GM23338 (cell line): ENCODE measurements around the gene RFX2. TPM values are rescaled to one million over a fixed set of nuclear protein-coding genes. Genes with fewer than 3 reads are reported as not detected.
A peak's percentile ranks its signal among the peaks of the same experiment; 100 is the strongest.

Experiments
- ATAC-seq: fragments of 200-7000 bp; cut with Tn5 transposase; 3 replicates; pipeline ENCODE4 v1.9.1; 2020
- DNase-seq: peaks from one replicate; pipeline ENCODE4 v3.0.0-alpha.2; 2015; ENCODE audit warnings: low spot score
- H2AFZ ChIP-seq: fragments of 200-600 bp; sonication (generic); 2 replicates; pipeline ENCODE4 v1.8.0; 2016; ENCODE audit warnings: antibody characterized with exemption, mild to moderate bottlenecking, moderate library complexity
- H3F3A ChIP-seq: fragments of 200-600 bp; sonication (generic); replicated peaks from 2 replicates; pipeline ENCODE4 v1.8.0; 2017; ENCODE audit warnings: antibody characterized with exemption, mixed run types, low read depth
- H3K27ac ChIP-seq: fragments of 200-600 bp; sonication (generic); 2 replicates; pipeline ENCODE4 v1.6.1; 2016; ENCODE audit warnings: low read depth
- H3K27me3 ChIP-seq: fragments of 200-600 bp; sonication (generic); 2 replicates; pipeline ENCODE4 v1.8.0; 2016; ENCODE audit warnings: mild to moderate bottlenecking, mixed run types, moderate library complexity; ENCODE audit not compliant: insufficient read depth
- H3K36me3 ChIP-seq: fragments of 200-600 bp; sonication (generic); 2 replicates; pipeline ENCODE4 v1.8.0; 2016; ENCODE audit warnings: mild to moderate bottlenecking; ENCODE audit not compliant: insufficient read depth
- H3K4me1 ChIP-seq: fragments of 200-600 bp; sonication (generic); 2 replicates; pipeline ENCODE4 v1.8.0; 2016; ENCODE audit warnings: mild to moderate bottlenecking, moderate library complexity; ENCODE audit not compliant: insufficient read depth
- H3K4me2 ChIP-seq: fragments of 200-600 bp; sonication (generic); 2 replicates; pipeline ENCODE4 v1.7.1; 2017; ENCODE audit warnings: mixed run types
- H3K4me3 ChIP-seq: fragments of 200-600 bp; sonication (generic); 2 replicates; pipeline ENCODE4 v1.6.1; 2016; ENCODE audit warnings: mixed run types
- H3K79me2 ChIP-seq: fragments of 200-600 bp; sonication (generic); replicated peaks from 2 replicates; pipeline ENCODE4 v1.8.0; 2017; ENCODE audit warnings: mild to moderate bottlenecking; ENCODE audit not compliant: insufficient read depth
- H3K9me2 ChIP-seq: fragments of 200-600 bp; sonication (generic); 2 replicates; pipeline ENCODE4 v1.8.0; 2017; ENCODE audit not compliant: insufficient read depth
- H4K20me1 ChIP-seq: fragments of 200-600 bp; sonication (generic); replicated peaks from 2 replicates; pipeline ENCODE4 v1.8.0; 2017; ENCODE audit warnings: mild to moderate bottlenecking; ENCODE audit not compliant: insufficient read depth
- H3K27ac Mint-ChIP-seq: 2 replicates; pipeline ENCODE4 v1.8.0; 2020; ENCODE audit warnings: inconsistent platforms, mild to moderate bottlenecking, moderate library complexity, mixed read lengths
- H3K27me3 Mint-ChIP-seq: 3 replicates; pipeline ENCODE4 v1.8.0; 2022; ENCODE audit warnings: low read depth, mild to moderate bottlenecking, moderate library complexity, mixed read lengths, inconsistent platforms; ENCODE audit not compliant: insufficient read depth, poor library complexity
- H3K36me3 Mint-ChIP-seq: 3 replicates; pipeline ENCODE4 v1.8.0; 2021; ENCODE audit warnings: low read depth, mild to moderate bottlenecking, inconsistent platforms, moderate library complexity, mixed read lengths
- H3K4me1 Mint-ChIP-seq: 3 replicates; pipeline ENCODE4 v1.8.0; 2020; ENCODE audit warnings: mild to moderate bottlenecking, inconsistent platforms, mixed read lengths
- H3K4me3 Mint-ChIP-seq: 3 replicates; pipeline ENCODE4 v1.8.0; 2021; ENCODE audit warnings: moderate library complexity, mild to moderate bottlenecking, inconsistent platforms, mixed read lengths
- H3K9me3 Mint-ChIP-seq: 3 replicates; pipeline ENCODE4 v1.8.0; 2020; ENCODE audit warnings: moderate library complexity, mild to moderate bottlenecking, inconsistent platforms, mixed read lengths
- CREB1 ChIP-seq: fragments of 250-450 bp; sonication (Bioruptor Pico); IDR thresholded peaks from 2 replicates; pipeline ENCODE4 v1.5.0; 2020; ENCODE audit warnings: low read depth, mild to moderate bottlenecking, moderate library complexity
- CTCF ChIP-seq, 2 experiments: fragments of 200-600 bp in 1 of 2; sonication (generic) in 1 of 2; conservative IDR thresholded peaks; 2 replicates each; pipeline versions ENCODE4 v1.5.1 to v1.6.1; 2016 to 2017; ENCODE audit warnings: antibody characterized with exemption in 2 of 2, low read depth in 2 of 2, mild to moderate bottlenecking in 2 of 2, moderate library complexity in 1 of 2
- EZH2phosphoT487 ChIP-seq: fragments of 200-600 bp; sonication (generic); IDR thresholded peaks from one replicate; pipeline ENCODE4 v1.8.1; 2018; ENCODE audit warnings: antibody characterized with exemption; ENCODE audit not compliant: unreplicated experiment
- NANOG ChIP-seq: IDR thresholded peaks from 2 replicates; pipeline ENCODE4 v1.6.1; 2016; ENCODE audit warnings: antibody characterized with exemption, borderline replicate concordance
- STAT1 ChIP-seq: IDR thresholded peaks from one replicate; pipeline ENCODE4 v1.6.1; 2016; ENCODE audit warnings: antibody characterized with exemption; ENCODE audit not compliant: unreplicated experiment
- ZNF331 ChIP-seq: fragments of 250-450 bp; sonication (Bioruptor Pico); IDR thresholded peaks from 2 replicates; pipeline ENCODE4 v1.5.0; 2020; ENCODE audit warnings: low read depth, mild to moderate bottlenecking, moderate library complexity
- polyA plus RNA-seq: library from polyadenylated mRNA; unstranded; fragments of >200 nt; fragmentation: Nextera tagmentation; extraction: Ambion mirVana; gene quantifications from 2 replicates; pipeline ENCODE4 v1.2.1, GENCODE V29; 2016
- total RNA-seq: library from RNA; depleted of rRNA; stranded (reverse); fragments of >200 nt; shearing (Covaris generic); gene quantifications from 2 replicates; pipeline ENCODE4 v1.2.3, GENCODE V29; 2014
- TF ChIP-seq, protein P1 (sequence below): IDR thresholded peaks from 2 replicates; pipeline ENCODE4 v1.6.1; 2016; ENCODE audit warnings: antibody characterized with exemption
- TF ChIP-seq, protein P2 (sequence below): fragments of 250-450 bp; sonication (Bioruptor Pico); IDR thresholded peaks from 2 replicates; pipeline ENCODE4 v1.5.0; 2020; ENCODE audit warnings: mild to moderate bottlenecking, moderate library complexity

The RFX2 gene
- total and polyA plus RNA-seq, 2 experiments from 2014 or later, result 4.6 to 13.0 TPM

- no peak for TF ChIP-seq STAT1
- TF ChIP-seq, protein P1, sequence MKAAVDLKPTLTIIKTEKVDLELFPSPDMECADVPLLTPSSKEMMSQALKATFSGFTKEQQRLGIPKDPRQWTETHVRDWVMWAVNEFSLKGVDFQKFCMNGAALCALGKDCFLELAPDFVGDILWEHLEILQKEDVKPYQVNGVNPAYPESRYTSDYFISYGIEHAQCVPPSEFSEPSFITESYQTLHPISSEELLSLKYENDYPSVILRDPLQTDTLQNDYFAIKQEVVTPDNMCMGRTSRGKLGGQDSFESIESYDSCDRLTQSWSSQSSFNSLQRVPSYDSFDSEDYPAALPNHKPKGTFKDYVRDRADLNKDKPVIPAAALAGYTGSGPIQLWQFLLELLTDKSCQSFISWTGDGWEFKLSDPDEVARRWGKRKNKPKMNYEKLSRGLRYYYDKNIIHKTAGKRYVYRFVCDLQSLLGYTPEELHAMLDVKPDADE, result no peak
- no peak for TF ChIP-seq CREB1 (CRISPR knock-in tag)
- no peak for TF ChIP-seq NANOG
- TF ChIP-seq ZNF331 (CRISPR knock-in tag), result no peak
- TF ChIP-seq EZH2phosphoT487, result no peak
- 0 out of 4 replicates have a peak, but pooled peaks of 1 of the 2 experiments have one; percentile 14 for TF ChIP-seq CTCF (conservative IDR thresholded peaks at IDR 0.05; ENCODE audit: low read depth in 2 of 2)
- TF ChIP-seq, protein P2, sequence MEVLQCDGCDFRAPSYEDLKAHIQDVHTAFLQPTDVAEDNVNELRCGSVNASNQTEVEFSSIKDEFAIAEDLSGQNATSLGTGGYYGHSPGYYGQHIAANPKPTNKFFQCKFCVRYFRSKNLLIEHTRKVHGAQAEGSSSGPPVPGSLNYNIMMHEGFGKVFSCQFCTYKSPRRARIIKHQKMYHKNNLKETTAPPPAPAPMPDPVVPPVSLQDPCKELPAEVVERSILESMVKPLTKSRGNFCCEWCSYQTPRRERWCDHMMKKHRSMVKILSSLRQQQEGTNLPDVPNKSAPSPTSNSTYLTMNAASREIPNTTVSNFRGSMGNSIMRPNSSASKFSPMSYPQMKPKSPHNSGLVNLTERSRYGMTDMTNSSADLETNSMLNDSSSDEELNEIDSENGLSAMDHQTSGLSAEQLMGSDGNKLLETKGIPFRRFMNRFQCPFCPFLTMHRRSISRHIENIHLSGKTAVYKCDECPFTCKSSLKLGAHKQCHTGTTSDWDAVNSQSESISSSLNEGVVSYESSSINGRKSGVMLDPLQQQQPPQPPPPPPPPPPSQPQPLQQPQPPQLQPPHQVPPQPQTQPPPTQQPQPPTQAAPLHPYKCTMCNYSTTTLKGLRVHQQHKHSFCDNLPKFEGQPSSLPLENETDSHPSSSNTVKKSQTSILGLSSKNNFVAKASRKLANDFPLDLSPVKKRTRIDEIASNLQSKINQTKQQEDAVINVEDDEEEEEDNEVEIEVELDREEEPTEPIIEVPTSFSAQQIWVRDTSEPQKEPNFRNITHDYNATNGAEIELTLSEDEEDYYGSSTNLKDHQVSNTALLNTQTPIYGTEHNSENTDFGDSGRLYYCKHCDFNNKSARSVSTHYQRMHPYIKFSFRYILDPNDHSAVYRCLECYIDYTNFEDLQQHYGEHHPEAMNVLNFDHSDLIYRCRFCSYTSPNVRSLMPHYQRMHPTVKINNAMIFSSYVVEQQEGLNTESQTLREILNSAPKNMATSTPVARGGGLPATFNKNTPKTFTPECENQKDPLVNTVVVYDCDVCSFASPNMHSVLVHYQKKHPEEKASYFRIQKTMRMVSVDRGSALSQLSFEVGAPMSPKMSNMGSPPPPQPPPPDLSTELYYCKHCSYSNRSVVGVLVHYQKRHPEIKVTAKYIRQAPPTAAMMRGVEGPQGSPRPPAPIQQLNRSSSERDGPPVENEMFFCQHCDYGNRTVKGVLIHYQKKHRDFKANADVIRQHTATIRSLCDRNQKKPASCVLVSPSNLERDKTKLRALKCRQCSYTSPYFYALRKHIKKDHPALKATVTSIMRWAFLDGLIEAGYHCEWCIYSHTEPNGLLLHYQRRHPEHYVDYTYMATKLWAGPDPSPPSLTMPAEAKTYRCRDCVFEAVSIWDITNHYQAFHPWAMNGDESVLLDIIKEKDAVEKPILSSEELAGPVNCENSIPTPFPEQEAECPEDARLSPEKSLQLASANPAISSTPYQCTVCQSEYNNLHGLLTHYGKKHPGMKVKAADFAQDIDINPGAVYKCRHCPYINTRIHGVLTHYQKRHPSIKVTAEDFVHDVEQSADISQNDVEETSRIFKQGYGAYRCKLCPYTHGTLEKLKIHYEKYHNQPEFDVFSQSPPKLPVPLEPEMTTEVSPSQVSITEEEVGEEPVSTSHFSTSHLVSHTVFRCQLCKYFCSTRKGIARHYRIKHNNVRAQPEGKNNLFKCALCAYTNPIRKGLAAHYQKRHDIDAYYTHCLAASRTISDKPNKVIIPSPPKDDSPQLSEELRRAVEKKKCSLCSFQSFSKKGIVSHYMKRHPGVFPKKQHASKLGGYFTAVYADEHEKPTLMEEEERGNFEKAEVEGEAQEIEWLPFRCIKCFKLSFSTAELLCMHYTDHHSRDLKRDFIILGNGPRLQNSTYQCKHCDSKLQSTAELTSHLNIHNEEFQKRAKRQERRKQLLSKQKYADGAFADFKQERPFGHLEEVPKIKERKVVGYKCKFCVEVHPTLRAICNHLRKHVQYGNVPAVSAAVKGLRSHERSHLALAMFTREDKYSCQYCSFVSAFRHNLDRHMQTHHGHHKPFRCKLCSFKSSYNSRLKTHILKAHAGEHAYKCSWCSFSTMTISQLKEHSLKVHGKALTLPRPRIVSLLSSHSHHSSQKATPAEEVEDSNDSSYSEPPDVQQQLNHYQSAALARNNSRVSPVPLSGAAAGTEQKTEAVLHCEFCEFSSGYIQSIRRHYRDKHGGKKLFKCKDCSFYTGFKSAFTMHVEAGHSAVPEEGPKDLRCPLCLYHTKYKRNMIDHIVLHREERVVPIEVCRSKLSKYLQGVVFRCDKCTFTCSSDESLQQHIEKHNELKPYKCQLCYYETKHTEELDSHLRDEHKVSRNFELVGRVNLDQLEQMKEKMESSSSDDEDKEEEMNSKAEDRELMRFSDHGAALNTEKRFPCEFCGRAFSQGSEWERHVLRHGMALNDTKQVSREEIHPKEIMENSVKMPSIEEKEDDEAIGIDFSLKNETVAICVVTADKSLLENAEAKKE, result no peak
- no peak for ATAC-seq
- H3K4me1 ChIP-seq, result no peaks in the 10 kb centered on the region; the same call in 1 of the 2 replicates
Observed at GRCh38 chr19:6020972-6021805, 89.1 kb downstream of the RFX2 start.

More at GRCh38 chr19:6020972-6021805, 89.1 kb downstream of the RFX2 start:
- DNase-seq, result no peak
- no peaks in the 10 kb centered on the region for H3K79me2 ChIP-seq
- no peaks in the 10 kb centered on the region for H4K20me1 ChIP-seq
- H3K9me3 Mint-ChIP-seq, result no peaks in the 10 kb centered on the region
- H3K9me2 ChIP-seq, result no peaks in the 10 kb centered on the region
- peaks cover 4% of the 10 kb centered on the region for H3K27me3 Mint-ChIP-seq
- H3K4me3 ChIP-seq, result no peak overlapping the region
- no peaks in the 10 kb centered on the region for H3K27me3 ChIP-seq
- no peak overlapping the region for H3K27ac Mint-ChIP-seq
- peaks cover 3% of the 10 kb centered on the region; the same call in 1 of the 3 replicates for H3K4me1 Mint-ChIP-seq
- H3K36me3 ChIP-seq, result no peaks in the 10 kb centered on the region
- H3K27ac ChIP-seq, result no peak overlapping the region
- H3K36me3 Mint-ChIP-seq, result no peaks in the 10 kb centered on the region
- H2AFZ ChIP-seq, result no peak overlapping the region
- H3F3A ChIP-seq, result no peaks in the 10 kb centered on the region
- H3K4me2 ChIP-seq, result no peak overlapping the region
- no peak overlapping the region for H3K4me3 Mint-ChIP-seq
